ENCODE results near the gene PCDHGA7. TPM values are rescaled to one million over a fixed set of nuclear protein-coding genes. Genes with fewer than 3 reads are reported as not detected.
"Not testable (repeated sequence)": the region's sequence is repeated elsewhere in the genome, so short reads cannot be mapped to it uniquely, and the experiment has no call there.

The PCDHGA7 gene
- total RNA-seq, 2 experiments from 2014 or later = not detected

GRCh38 chr5:141421489-141421855 lies 38.9 kb downstream of the PCDHGA7 start:
- Mint-ChIP-seq H3K9me3 (peaks cover 28% of the 10 kb centered on the region), H3K27me3 (ENCODE audit: low read depth) (peaks cover 70% of the 10 kb centered on the region), H3K4me1 (ENCODE audit: low read depth) (peaks cover 3% of the 10 kb centered on the region), H3K36me3 (ENCODE audit: low read depth) (peaks cover 22% of the 10 kb centered on the region), H3K27ac (no peak overlapping the region), H3K4me3 (peak overlapping the region; percentile 77)
- intact Hi-C loops (cut with micrococcal nuclease) = loop anchor here (1.0 to 5.0 kb wide), 4 partner anchors 49 to 103 kb away; partner anchors contain the start of genes PCDHGA6, PCDHGB3 and PCDHGC3
- DNase-seq = no peak
- CTCF ChIA-PET = interaction anchor here (0.7 to 2.2 kb wide), 22 partner anchors 9 to 146 kb away, joined by 3 to 34 read pairs (median 5); partner anchors contain the start of genes PCDHGA10, PCDHGA12, PCDHGA5 and PCDHGA8

- Mint-ChIP-seq H3K4me3 (no peak overlapping the region), H3K9me3 (peaks cover 31% of the 10 kb centered on the region), H3K4me1 (ENCODE audit: low read depth) (peaks cover 3% of the 10 kb centered on the region), H3K27ac (no peak overlapping the region), H3K36me3 (ENCODE audit: low read depth) (peaks cover 21% of the 10 kb centered on the region), H3K27me3 (ENCODE audit: low read depth) (peaks cover 71% of the 10 kb centered on the region)
- CTCF ChIA-PET = interaction anchor here (0.6 kb wide), 1 partner anchor 102 kb away, joined by 5 read pairs; no protein-coding TSS in a partner anchor
- no peak for DNase-seq
- intact Hi-C loops (cut with micrococcal nuclease) = loop anchor here (5.0 kb wide), 2 partner anchors 51 to 54 kb away; partner anchors contain the start of genes PCDHGA6, PCDHGB3 and PCDHGC3
These were observed 40.3 kb downstream of the PCDHGA7 start for GRCh38 chr5:141422742-141423291.

GRCh38 chr5:141427783-141428426 lies 45.4 kb downstream of the PCDHGA7 start:
- Mint-ChIP-seq H3K27me3 (ENCODE audit: low read depth) (peaks cover 57% of the 10 kb centered on the region), H3K4me1 (ENCODE audit: low read depth) (peaks cover 15% of the 10 kb centered on the region), H3K4me3 (no peak overlapping the region), H3K9me3 (peaks cover 20% of the 10 kb centered on the region), H3K27ac (no peak overlapping the region), H3K36me3 (ENCODE audit: low read depth) (peaks cover 19% of the 10 kb centered on the region)
- no peak for DNase-seq
- CTCF ChIA-PET = interaction anchor here (0.6 kb wide), 2 partner anchors 39 to 40 kb away, joined by 3 to 8 read pairs; partner anchors contain the start of gene PCDHGB4
- intact Hi-C loops (cut with micrococcal nuclease) = no loop called here

GRCh38 chr5:141430332-141431113 lies 48.0 kb downstream of the PCDHGA7 start, which contains the start of gene PCDHGA12:
Gene PCDHGA12 (plus strand): TSS chr5:141430507. CDS start chr5:141430760, 253 bp downstream.
- peak; percentile 65 for DNase-seq
- H3K27ac Mint-ChIP-seq = no peak within 1 kb of the TSS

GRCh38 chr5:141431286-141431685 lies 48.7 kb downstream of the PCDHGA7 start:
- peaks cover 15% of the 10 kb centered on the region for H3K4me1 Mint-ChIP-seq (ENCODE audit: low read depth)
- H3K4me3 Mint-ChIP-seq = peak overlapping the region; percentile 39
- no peak overlapping the region for H3K27ac Mint-ChIP-seq
- H3K36me3 Mint-ChIP-seq (ENCODE audit: low read depth) = peaks cover 22% of the 10 kb centered on the region
- no peak for DNase-seq
- H3K9me3 Mint-ChIP-seq = peaks cover 21% of the 10 kb centered on the region
- intact Hi-C loops (cut with micrococcal nuclease) = loop anchor here (2.0 kb wide), 1 partner anchor 14 kb away; the partner anchor contains the start of gene PCDHGB7
- CTCF ChIA-PET = interaction anchor here (0.7 to 2.6 kb wide), 16 partner anchors 10 to 306 kb away, joined by 3 to 14 read pairs (median 6); partner anchors contain the start of genes PCDHGA11, PCDHGC3 and TAF7
- H3K27me3 Mint-ChIP-seq (ENCODE audit: low read depth) = peaks cover 51% of the 10 kb centered on the region

More at GRCh38 chr5:141430332-141431113, 48.0 kb downstream of the PCDHGA7 start, which contains the start of gene PCDHGA12:
- Mint-ChIP-seq H3K4me3 (peak within 1 kb of the TSS; percentile 53), H3K27me3 (ENCODE audit: low read depth) (peaks cover 54% of the 10 kb centered on the region), H3K9me3 (peaks cover 21% of the 10 kb centered on the region), H3K4me1 (ENCODE audit: low read depth) (peaks cover 15% of the 10 kb centered on the region), H3K36me3 (ENCODE audit: low read depth) (peaks cover 22% of the 10 kb centered on the region)
- intact Hi-C loops (cut with micrococcal nuclease) = loop anchor here (1.0 to 2.0 kb wide), 4 partner anchors 14 to 128 kb away; partner anchors contain the start of gene PCDHGB7
- CTCF ChIA-PET = interaction anchor here (0.6 to 2.6 kb wide), 32 partner anchors 9 to 737 kb away, joined by 3 to 14 read pairs (median 4); partner anchors contain the start of genes PCDHB16, PCDHGA10, PCDHGA11 and PCDHGB3

GRCh38 chr5:141432308-141432707 lies 49.8 kb downstream of the PCDHGA7 start:
- DNase-seq; H3K4me3 Mint-ChIP-seq; H3K27ac Mint-ChIP-seq; intact Hi-C loops (cut with micrococcal nuclease): not testable (repeated sequence)
- Mint-ChIP-seq H3K36me3 (ENCODE audit: low read depth) (peaks cover 22% of the 10 kb centered on the region), H3K9me3 (peaks cover 18% of the 10 kb centered on the region), H3K4me1 (ENCODE audit: low read depth) (peaks cover 15% of the 10 kb centered on the region), H3K27me3 (ENCODE audit: low read depth) (peaks cover 48% of the 10 kb centered on the region)
- CTCF ChIA-PET = interaction anchor here (0.7 to 2.6 kb wide), 2 partner anchors 76 to 132 kb away, joined by 3 to 6 read pairs; no protein-coding TSS in a partner anchor

- Mint-ChIP-seq H3K27me3 (ENCODE audit: low read depth) (peaks cover 48% of the 10 kb centered on the region), H3K36me3 (ENCODE audit: low read depth) (peaks cover 22% of the 10 kb centered on the region), H3K9me3 (peaks cover 18% of the 10 kb centered on the region), H3K4me1 (ENCODE audit: low read depth) (peaks cover 15% of the 10 kb centered on the region)
- intact Hi-C loops (cut with micrococcal nuclease); H3K27ac Mint-ChIP-seq; DNase-seq; H3K4me3 Mint-ChIP-seq: not testable (repeated sequence)
- CTCF ChIA-PET = interaction anchor here (1.4 kb wide), 1 partner anchor 69 kb away, joined by 3 read pairs; the partner anchor contains the start of gene PCDHGA5
These were observed 50.2 kb downstream of the PCDHGA7 start for GRCh38 chr5:141432726-141433125.

- CTCF ChIA-PET = interaction anchor here (1.4 kb wide), 1 partner anchor 70 kb away, joined by 3 read pairs; the partner anchor contains the start of gene PCDHGA5
- H3K4me1 Mint-ChIP-seq (ENCODE audit: low read depth) = peaks cover 15% of the 10 kb centered on the region
- peaks cover 44% of the 10 kb centered on the region for H3K27me3 Mint-ChIP-seq (ENCODE audit: low read depth)
- intact Hi-C loops (cut with micrococcal nuclease) = no loop called here
- no peak overlapping the region for H3K4me3 Mint-ChIP-seq
- no peak overlapping the region for H3K27ac Mint-ChIP-seq
- no peak for DNase-seq
- peaks cover 19% of the 10 kb centered on the region for H3K36me3 Mint-ChIP-seq (ENCODE audit: low read depth)
- peaks cover 14% of the 10 kb centered on the region for H3K9me3 Mint-ChIP-seq
These were observed 51.5 kb downstream of the PCDHGA7 start for GRCh38 chr5:141434006-141434405.

Other genes starting within 250 kb of the PCDHGA7 start
- not detected for gene PCDHB5, start 247.5 kb upstream of the PCDHGA7 start, total RNA-seq
- not detected for gene PCDHB6, start 232.7 kb upstream of the PCDHGA7 start, total RNA-seq
- not detected for gene PCDHB7, start 210.1 kb upstream of the PCDHGA7 start, total RNA-seq
- not detected for gene PCDHB8, start 205.0 kb upstream of the PCDHGA7 start, total RNA-seq
- not detected for gene PCDHB16, start 200.4 kb upstream of the PCDHGA7 start, total RNA-seq
- not detected for gene PCDHB9, start 195.6 kb upstream of the PCDHGA7 start, total RNA-seq
- gene PCDHB10, start 190.4 kb upstream of the PCDHGA7 start, total RNA-seq = not detected
- gene PCDHB11, start 183.1 kb upstream of the PCDHGA7 start, total RNA-seq = not detected
- not detected for gene PCDHB12, start 174.0 kb upstream of the PCDHGA7 start, total RNA-seq
- gene PCDHB13, start 168.8 kb upstream of the PCDHGA7 start, total RNA-seq = not detected
- not detected for gene PCDHB14, start 159.4 kb upstream of the PCDHGA7 start, total RNA-seq
- gene PCDHB15, start 137.3 kb upstream of the PCDHGA7 start, total RNA-seq = not detected
- gene SLC25A2, start 78.7 kb upstream of the PCDHGA7 start, total RNA-seq = not detected
- 10 to 100 TPM; 57.0 to 57.9 TPM for gene TAF7, start 62.0 kb upstream of the PCDHGA7 start, total RNA-seq
- not detected for gene PCDHGA1, start 52.2 kb upstream of the PCDHGA7 start, total RNA-seq
- gene PCDHGA2, start 44.0 kb upstream of the PCDHGA7 start, total RNA-seq = not detected
- gene PCDHGA3, start 38.9 kb upstream of the PCDHGA7 start, total RNA-seq = not detected
- gene PCDHGB1, start 32.6 kb upstream of the PCDHGA7 start, total RNA-seq = not detected
- gene PCDHGA4, start 27.7 kb upstream of the PCDHGA7 start, total RNA-seq = not detected
- not detected for gene PCDHGB2, start 22.7 kb upstream of the PCDHGA7 start, total RNA-seq
- gene PCDHGA5, start 18.6 kb upstream of the PCDHGA7 start, total RNA-seq = under 1 TPM in 1 of 2 experiments, not detected in 1; 0.05 TPM
- under 1 TPM in 1 of 2 experiments, not detected in 1; 0.07 TPM for gene PCDHGB3, start 12.5 kb upstream of the PCDHGA7 start, total RNA-seq
- gene PCDHGA6, start 8.9 kb upstream of the PCDHGA7 start, total RNA-seq = under 1 TPM; 0.05 to 0.07 TPM
- gene PCDHGB4, start 5.0 kb downstream of the PCDHGA7 start, total RNA-seq = not detected
- gene PCDHGA8, start 9.9 kb downstream of the PCDHGA7 start, total RNA-seq = not detected
- under 1 TPM in 1 of 2 experiments, not detected in 1; 0.12 TPM for gene PCDHGB5, start 15.2 kb downstream of the PCDHGA7 start, total RNA-seq
- under 1 TPM in 1 of 2 experiments, not detected in 1; 0.07 TPM for gene PCDHGA9, start 20.0 kb downstream of the PCDHGA7 start, total RNA-seq
- under 1 TPM in 1 of 2 experiments, not detected in 1; 0.05 TPM for gene PCDHGB6, start 25.3 kb downstream of the PCDHGA7 start, total RNA-seq
- under 1 TPM in 1 of 2 experiments, not detected in 1; 0.05 TPM for gene PCDHGA10, start 30.2 kb downstream of the PCDHGA7 start, total RNA-seq
- not detected for gene PCDHGB7, start 34.9 kb downstream of the PCDHGA7 start, total RNA-seq
- under 1 TPM; 0.10 to 0.17 TPM for gene PCDHGA11, start 38.3 kb downstream of the PCDHGA7 start, total RNA-seq
- not detected for gene PCDHGA12, start 47.8 kb downstream of the PCDHGA7 start, total RNA-seq
- gene PCDHGC3, start 93.2 kb downstream of the PCDHGA7 start, total RNA-seq = under 1 TPM; 0.12 to 0.17 TPM
- gene PCDHGC4, start 102.3 kb downstream of the PCDHGA7 start, total RNA-seq = not detected
- gene PCDHGC5, start 106.3 kb downstream of the PCDHGA7 start, total RNA-seq = not detected
- gene DIAPH1, start 236.3 kb downstream of the PCDHGA7 start, total RNA-seq = 100 to 1,000 TPM; 165 to 169 TPM